ENCODE data around the gene MED8. TPM values are rescaled to one million over a fixed set of nuclear protein-coding genes. Genes with fewer than 3 reads are reported as not detected.

Gene MED8
- total RNA-seq, 1 donor from 2014 or later: 37.3 TPM

- no peak for TF ChIP-seq CTCF (IDR thresholded peaks at IDR 0.05)
- ATAC-seq: no peak
- intact Hi-C loops (cut with DNase I): no loop called here
- Histone ChIP-seq H3K9me3 (no peaks in the 10 kb centered on the region), H3K36me3 (peaks cover 88% of the 10 kb centered on the region), H3K4me1 (peaks cover 6% of the 10 kb centered on the region), H3K27ac (no peak overlapping the region), H3K27me3 (no peaks in the 10 kb centered on the region), H3K4me3 (no peak overlapping the region)
- peak; percentile 28 for DNase-seq
These were observed 42.1 kb upstream of the MED8 start for GRCh38 chr1:43431676-43432075.

GRCh38 chr1:43430831-43431230 is 41.2 kb upstream of the MED8 start:
- intact Hi-C loops (cut with DNase I): no loop called here
- peaks cover 97% of the 10 kb centered on the region for H3K36me3 ChIP-seq
- H3K9me3 ChIP-seq: no peaks in the 10 kb centered on the region
- TF ChIP-seq CTCF (IDR thresholded peaks at IDR 0.05): no peak
- no peak overlapping the region for H3K27ac ChIP-seq
- no peaks in the 10 kb centered on the region for H3K27me3 ChIP-seq
- H3K4me1 ChIP-seq: peaks cover 6% of the 10 kb centered on the region
- ATAC-seq: no peak
- DNase-seq: no peak
- no peak overlapping the region for H3K4me3 ChIP-seq

GRCh38 chr1:43427941-43428340 is 38.3 kb upstream of the MED8 start:
- Histone ChIP-seq H3K27ac (no peak overlapping the region), H3K9me3 (no peaks in the 10 kb centered on the region), H3K36me3 (peaks cover 92% of the 10 kb centered on the region), H3K4me3 (no peak overlapping the region), H3K27me3 (no peaks in the 10 kb centered on the region), H3K4me1 (no peaks in the 10 kb centered on the region)
- TF ChIP-seq CTCF (IDR thresholded peaks at IDR 0.05): no peak
- ATAC-seq (no peak), DNase-seq (peak; percentile 48)
- intact Hi-C loops (cut with DNase I): no loop called here

- intact Hi-C loops (cut with DNase I): no loop called here
- ATAC-seq (peak; percentile 30), DNase-seq (peak; percentile 77)
- no peaks in the 10 kb centered on the region for H3K27me3 ChIP-seq
- H3K27ac ChIP-seq: no peak overlapping the region
- H3K36me3 ChIP-seq: peaks cover 92% of the 10 kb centered on the region
- H3K9me3 ChIP-seq: no peaks in the 10 kb centered on the region
- H3K4me3 ChIP-seq: no peak overlapping the region
- no peak for TF ChIP-seq CTCF (IDR thresholded peaks at IDR 0.05)
- H3K4me1 ChIP-seq: no peaks in the 10 kb centered on the region
These were observed 37.9 kb upstream of the MED8 start for GRCh38 chr1:43427524-43427923.

GRCh38 chr1:43426221-43426620 is 36.6 kb upstream of the MED8 start:
- Histone ChIP-seq H3K4me1 (no peaks in the 10 kb centered on the region), H3K36me3 (peaks cover 91% of the 10 kb centered on the region), H3K27ac (no peak overlapping the region), H3K9me3 (no peaks in the 10 kb centered on the region), H3K27me3 (no peaks in the 10 kb centered on the region), H3K4me3 (no peak overlapping the region)
- TF ChIP-seq CTCF (IDR thresholded peaks at IDR 0.05): no peak
- intact Hi-C loops (cut with DNase I): no loop called here
- no peak for DNase-seq
- ATAC-seq: no peak

- Histone ChIP-seq H3K4me3 (no peak overlapping the region), H3K9me3 (no peaks in the 10 kb centered on the region), H3K27me3 (no peaks in the 10 kb centered on the region), H3K36me3 (peaks cover 91% of the 10 kb centered on the region), H3K4me1 (no peaks in the 10 kb centered on the region), H3K27ac (no peak overlapping the region)
- no peak for ATAC-seq
- TF ChIP-seq CTCF (IDR thresholded peaks at IDR 0.05): no peak
- DNase-seq: no peak
- intact Hi-C loops (cut with DNase I): no loop called here
These were observed 35.4 kb upstream of the MED8 start for GRCh38 chr1:43425045-43425444.
